HG02642 (cell line): ENCODE measurements around the gene PROX1.

ENCODE experiments used
- ATAC-seq: cut with Tn5 transposase; IDR thresholded peaks from one replicate; pipeline ENCODE4 v1.9.1; 2021; ENCODE audit warnings: mild to moderate bottlenecking; ENCODE audit not compliant: unreplicated experiment, poor library complexity

Gene PROX1

DNA sequence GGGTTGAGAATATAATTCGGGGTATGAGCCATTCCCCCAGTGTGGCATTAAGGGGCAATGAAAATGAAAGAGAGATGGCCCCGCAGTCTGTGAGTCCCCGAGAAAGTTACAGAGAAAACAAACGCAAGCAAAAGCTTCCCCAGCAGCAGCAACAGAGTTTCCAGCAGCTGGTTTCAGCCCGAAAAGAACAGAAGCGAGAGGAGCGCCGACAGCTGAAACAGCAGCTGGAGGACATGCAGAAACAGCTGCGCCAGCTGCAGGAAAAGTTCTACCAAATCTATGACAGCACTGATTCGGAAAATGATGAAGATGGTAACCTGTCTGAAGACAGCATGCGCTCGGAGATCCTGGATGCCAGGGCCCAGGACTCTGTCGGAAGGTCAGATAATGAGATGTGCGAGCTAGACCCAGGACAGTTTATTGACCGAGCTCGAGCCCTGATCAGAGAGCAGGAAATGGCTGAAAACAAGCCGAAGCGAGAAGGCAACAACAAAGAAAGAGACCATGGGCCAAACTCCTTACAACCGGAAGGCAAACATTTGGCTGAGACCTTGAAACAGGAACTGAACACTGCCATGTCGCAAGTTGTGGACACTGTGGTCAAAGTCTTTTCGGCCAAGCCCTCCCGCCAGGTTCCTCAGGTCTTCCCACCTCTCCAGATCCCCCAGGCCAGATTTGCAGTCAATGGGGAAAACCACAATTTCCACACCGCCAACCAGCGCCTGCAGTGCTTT, 9.4 kb downstream of the PROX1 start:
- ATAC-seq = no peak

DNA sequence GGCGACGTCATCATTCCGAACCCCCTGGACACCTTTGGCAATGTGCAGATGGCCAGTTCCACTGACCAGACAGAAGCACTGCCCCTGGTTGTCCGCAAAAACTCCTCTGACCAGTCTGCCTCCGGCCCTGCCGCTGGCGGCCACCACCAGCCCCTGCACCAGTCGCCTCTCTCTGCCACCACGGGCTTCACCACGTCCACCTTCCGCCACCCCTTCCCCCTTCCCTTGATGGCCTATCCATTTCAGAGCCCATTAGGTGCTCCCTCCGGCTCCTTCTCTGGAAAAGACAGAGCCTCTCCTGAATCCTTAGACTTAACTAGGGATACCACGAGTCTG, 10.0 kb downstream of the PROX1 start:
- ATAC-seq = no peak

DNA sequence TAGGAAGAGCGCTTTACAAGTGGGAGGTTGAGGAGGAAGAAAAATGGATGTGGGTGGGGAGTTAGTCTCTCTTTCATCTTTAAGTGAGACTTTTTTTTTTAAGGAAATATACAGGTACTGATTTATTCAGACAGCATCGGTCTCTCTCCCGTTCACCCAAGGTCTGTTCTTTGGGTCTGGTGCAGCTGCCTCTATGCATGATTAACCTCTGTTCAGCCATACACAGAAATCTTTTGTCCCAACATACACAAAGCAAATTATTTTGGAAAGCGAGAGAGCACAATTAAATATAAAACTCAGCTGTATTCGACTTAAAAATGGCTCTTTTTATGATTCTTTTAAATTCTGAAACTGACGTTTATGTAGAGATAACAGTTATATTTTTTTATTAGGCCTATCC, 11.0 kb downstream of the PROX1 start:
- ATAC-seq = no peak

DNA sequence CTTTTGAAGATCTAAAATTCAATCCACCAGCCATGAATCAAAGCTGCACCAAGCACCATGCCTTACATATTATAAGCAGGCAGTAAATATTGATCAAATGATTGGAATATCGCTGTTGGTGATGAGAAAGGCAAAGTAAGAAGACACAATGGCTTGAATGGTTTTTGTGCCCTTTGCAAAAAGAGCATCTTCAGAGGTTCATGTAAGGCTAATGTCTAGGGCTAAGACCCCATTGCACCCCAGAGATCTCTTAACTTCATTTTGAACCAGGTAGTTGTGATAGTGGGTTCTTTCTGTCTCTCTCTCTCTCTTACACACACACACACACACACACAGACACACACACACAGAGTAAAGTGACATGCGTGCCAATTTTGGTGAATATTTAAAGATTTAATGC, 12.0 kb downstream of the PROX1 start:
- no peak for ATAC-seq

DNA sequence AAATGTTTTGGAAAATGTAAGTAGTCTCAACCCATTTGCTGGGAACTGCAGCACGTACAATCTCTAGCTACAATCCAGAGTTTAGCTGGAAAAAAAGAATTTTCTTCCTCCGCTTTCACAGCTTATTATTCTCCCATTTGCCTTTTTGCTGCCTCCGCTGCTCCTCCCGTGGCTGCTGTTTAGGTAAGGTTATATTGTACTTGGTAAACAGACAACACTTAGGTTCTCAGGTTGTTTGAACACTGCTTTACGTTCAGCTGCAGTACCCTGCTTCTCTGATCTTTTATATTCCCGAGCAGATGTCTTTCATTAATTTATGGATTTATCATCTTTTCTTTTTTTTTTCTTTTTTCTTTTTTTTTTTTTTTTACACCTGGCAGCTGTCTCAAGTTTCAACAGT, 14.3 kb downstream of the PROX1 start:
- no peak for ATAC-seq

DNA sequence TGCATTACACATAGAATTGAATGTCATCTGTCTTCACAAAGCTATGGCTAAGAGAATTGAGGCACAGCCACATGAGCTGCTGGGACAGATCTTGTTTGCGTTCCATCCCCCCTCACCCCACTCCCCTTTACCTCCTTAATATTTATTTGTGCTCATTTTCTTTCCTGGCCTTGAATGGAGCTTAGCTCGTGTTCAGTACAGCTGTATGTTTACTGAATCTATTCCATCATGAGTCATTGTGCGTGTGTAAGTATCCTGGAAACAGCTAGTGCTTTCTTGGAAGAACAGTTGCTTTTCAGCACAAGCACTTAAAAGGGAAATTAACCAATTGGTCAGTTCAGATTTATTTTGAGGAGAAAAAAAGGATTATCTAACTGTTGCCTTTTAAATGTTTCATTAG, 14.7 kb downstream of the PROX1 start:
- ATAC-seq = no peak

DNA sequence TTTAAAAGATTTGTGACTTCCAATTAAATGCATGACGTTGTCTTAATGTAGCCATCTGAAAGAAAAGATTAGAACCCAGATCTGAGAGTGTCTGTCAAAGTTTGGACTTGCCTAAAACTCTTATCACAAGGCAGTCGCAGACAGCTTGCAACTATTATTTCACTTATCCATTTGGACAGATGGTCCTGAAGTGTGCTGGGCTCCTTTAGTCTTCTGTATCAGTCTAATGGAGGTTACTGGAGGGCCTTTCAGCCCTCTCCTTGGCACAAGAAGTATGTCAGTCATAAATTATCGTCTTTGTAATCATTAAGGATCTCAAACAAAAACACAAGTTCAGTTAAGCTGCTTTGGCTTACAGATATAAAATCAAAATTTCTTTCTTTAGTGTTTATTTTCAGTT, 15.5 kb downstream of the PROX1 start:
- no peak for ATAC-seq

DNA sequence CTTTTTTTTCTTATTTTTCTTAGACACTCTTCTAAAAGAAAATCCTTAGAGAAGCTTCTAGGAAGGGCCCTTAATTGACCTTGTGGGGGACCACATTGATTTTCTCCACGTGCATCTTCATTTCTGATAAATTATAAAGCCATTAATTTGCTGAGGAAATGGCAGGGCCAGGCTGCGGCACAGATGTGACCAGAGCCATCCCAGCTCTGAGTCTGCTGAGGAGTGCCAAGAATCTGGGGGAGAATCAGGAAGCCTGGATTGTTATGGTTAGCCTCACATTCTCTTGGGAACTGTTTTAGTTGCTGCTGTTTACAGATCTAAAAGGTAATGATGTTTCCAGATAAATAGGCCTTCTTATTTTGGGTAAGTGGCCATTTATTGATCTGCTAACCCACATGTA, 16.2 kb downstream of the PROX1 start:
- ATAC-seq = no peak

DNA sequence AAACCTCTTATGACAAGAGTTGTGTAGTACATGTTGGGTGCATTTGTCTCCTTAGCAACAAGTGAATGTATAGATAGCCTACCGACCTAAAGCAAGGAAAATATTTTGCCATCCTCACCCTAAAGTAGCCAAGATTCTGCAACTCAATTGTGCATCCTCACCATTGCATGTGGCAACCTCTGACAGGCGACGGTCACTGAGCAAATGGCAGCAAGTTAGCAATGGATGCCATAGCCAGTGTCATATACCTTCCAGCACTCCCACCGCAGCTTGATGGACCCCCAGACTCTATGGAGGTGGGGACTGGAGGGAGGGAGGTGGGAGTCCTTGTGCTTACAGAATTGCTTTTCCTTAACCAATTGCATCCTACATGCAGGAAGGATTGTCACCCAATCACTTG, 17.0 kb downstream of the PROX1 start:
- no peak for ATAC-seq

DNA sequence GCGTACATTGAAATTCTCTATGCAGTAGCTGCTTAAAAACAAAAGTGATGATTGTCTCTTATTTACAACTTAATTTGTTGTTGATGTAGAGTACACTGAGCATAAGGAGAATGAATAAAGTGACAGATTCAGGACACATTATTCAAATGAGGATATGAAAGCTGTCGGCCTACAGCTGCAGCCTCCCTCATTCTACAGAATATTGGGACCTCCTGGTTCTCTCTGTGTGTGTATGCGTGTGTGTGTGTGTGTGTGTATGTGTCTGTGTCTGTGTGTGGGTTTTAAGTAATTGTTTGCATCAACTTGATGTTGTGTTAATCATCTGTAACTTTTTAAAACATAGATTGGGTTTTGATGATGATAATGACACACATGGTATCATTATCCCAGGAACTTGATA, 17.9 kb downstream of the PROX1 start:
- no peak for ATAC-seq

DNA sequence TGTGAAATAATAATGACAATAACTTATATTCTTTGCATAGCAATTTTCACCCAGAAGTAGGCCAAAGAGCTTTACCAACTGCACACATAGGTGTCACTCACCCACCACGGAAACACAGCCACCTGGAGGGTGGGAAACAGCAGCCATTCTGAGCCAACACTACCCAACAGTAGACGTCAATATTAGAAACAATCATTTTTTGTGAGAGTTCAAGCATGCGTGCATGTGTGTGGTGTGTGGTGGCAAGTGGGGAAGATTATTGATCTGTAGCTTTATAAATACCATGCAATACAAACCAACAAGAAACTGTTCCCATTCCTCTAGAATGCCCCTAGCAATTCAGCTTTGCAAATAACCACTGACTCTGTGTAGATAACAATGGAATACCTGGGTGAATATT, 19.1 kb downstream of the PROX1 start:
- no peak for ATAC-seq

DNA sequence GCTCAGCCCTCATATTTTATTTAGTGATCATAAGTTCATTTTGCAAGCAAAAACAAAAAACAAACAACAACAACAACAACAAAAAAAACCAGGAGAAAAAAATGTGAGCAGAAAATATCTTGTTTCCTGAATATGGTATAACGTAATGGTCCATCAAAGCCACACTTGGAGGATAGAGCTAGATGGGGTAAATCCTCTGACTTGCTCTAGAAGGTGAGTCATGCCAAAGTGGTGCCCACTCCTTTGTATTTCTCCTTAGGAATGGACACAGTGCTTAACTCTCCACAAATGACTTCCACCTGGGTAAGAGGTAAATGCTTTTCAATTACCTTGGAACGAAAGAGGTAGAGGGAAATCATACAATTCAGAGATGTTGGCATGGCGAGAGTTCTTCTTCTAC, 20.6 kb downstream of the PROX1 start:
- ATAC-seq = no peak

DNA sequence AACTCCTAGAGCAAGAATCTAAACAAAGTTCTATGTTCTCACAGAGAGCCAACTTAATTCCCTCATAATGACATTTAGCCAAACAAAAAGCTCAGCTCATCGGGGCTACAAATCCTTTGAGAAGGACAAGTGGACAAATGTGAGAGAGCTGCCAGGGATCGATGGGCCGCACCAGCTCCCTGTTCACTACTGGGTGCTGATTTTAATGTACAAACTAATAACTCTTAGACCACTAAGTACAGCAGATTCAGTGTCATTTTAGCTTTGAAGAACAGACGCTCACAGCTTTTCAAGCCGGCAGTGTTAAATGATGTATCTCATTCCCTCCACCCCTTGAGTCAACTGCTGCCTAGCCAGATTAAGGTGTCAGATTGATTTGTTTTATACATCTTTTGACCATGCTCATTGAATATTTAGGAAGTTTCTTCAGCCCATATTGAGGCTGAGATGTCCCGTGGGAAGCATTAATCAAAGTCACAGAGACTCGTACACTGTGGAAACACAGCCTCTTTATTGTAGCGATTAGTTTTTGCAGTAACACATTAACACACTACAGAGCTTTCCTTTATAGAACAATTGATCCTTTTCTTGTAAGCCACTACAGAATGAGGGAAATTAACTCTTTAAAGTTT, 21.1 kb downstream of the PROX1 start:
- no peak for ATAC-seq

DNA sequence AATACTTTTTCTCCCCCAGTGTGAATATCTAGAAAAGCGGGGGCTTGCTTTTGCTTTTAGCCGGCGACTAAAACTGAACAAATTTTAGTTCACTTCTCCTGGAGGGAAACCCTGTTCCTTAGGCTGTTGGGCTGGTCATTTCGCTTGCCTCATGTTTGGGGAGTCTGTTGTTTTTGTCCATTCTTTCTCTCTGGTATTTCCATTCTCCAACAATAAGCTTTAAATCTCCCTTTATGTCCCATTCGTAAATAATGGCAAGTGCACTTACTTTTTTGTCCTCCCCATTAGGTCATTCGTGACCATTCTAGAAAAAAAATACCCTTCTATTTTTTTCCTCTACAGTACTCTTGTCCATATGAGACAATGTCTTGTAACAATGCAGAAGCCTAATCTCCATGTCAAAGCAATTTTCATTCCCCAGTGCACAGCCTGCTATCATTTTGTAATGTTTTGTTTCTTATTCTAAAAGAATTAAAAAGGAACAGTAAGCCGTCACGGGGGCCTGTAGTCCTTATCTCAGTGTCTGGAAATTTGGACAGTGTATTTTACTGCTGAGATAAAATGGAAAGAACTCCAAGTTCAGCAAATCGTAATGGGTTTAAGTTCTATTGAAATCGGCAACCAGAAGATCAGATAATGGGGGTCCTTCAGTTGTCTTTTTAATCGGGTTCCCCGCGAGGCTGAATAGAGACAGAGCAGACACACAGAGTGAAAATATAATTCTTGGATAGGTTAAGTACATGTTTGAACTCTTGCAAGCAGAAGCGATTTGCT, 21.8 kb downstream of the PROX1 start:
- no peak for ATAC-seq

DNA sequence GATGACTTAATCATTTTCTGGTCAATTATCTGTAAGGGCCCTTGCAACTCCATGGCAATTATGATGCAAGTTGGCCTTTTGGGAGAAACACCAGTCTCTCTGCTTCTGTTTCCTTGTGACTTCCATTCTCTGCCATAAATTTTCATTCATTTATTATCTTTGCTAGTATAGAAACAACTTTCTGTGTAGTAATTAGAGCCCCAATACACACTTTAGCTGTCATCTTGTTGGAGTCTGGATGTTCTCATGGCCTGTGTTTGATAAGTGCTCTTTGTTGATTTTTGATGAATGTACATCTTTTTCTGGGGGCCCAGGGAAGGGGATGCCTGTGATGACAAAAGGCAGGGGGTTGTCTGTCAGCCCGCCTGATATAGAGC, 22.4 kb downstream of the PROX1 start:
- ATAC-seq = no peak

DNA sequence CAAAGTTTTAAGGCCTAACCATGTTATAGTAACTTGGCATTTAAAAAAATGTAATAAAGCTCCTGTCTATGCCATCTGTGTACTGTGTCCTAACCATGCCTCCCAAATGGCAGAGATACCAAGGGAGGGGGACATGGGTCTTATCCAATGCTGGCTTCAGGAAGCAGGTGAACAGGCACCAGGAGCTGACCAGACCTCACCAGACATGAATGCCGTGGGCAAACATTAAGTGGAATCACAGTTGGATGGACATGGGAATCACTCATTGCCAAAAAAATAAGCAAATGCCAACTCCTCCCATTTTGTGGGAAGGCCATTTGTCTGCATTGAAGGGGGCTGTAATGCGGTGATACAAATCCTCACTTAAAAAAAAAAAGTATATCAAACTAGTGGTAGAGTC, 22.9 kb downstream of the PROX1 start:
- ATAC-seq = no peak

DNA sequence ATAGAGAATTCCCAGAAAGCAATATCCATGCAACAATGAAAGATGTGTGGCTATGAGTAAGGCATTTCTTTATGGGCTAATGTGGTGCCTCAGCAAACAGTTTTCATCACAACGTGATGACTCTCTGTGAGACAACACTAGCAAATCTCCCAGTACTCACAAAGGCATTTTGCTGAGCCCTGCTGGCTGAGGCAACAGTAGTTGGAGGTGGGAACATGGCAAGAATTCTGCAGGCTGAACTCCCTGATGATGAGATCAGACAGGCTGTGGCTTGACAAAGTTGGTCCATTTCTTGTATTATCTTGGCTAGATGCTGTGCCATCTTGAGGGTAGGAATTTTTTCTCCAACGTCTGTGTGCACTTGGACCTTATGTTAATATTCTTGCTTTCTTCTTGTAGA, 24.6 kb downstream of the PROX1 start:
- ATAC-seq = no peak

DNA sequence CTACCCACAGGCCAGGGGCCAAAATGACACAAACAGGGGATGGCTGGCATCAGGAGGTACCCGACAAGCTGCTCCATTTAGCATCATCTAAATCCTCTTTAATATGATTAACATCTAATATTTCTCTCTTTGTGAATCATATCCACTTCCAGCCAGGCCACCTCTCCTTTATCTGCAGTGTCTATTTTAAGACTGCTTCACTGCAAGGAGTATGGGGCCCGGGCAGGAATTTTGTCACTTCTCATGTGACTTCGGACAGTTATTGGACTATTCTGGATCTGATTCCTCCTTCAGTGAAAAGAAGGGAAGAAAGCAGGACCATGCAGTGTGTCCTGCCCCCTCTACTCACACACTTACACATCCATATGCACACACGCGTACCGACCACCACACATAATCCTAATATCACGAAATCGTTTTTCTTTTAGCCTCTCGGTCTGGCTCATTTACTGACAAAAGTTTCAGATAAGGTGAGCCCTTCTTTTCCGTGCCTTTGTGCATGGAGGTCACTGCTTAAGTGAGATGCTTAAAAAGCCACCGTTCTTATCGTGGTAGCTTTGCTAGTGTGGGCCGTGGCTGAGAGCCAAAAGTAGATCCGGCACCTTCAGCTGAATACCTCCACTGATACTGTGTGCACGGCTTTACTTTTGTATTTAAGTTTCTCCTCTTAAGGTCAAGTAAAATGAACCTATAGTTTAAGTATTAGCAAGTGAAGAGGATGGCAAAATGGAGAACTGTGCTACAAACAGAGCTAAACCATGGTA, 26.0 kb downstream of the PROX1 start:
- ATAC-seq = no peak

DNA sequence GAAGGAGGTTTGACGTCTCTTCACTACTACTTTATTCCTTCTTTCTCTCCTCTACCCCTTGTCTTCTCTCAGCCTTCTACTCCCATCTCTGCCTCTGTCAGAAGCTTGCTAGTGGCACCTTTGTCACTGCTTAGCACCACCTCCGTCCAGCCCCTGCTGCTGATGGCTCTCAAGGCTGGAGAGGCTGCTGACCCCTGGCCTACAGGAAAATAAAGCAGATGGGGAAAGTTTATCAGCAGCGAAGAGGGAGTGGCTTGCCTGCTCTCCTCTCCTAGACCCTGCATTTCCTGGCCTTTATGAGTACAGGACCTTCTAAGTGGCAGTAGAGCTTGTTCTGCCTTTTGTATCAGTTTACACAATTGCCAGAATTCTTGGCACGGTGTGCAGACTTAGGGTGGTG, 27.0 kb downstream of the PROX1 start:
- ATAC-seq = no peak

DNA sequence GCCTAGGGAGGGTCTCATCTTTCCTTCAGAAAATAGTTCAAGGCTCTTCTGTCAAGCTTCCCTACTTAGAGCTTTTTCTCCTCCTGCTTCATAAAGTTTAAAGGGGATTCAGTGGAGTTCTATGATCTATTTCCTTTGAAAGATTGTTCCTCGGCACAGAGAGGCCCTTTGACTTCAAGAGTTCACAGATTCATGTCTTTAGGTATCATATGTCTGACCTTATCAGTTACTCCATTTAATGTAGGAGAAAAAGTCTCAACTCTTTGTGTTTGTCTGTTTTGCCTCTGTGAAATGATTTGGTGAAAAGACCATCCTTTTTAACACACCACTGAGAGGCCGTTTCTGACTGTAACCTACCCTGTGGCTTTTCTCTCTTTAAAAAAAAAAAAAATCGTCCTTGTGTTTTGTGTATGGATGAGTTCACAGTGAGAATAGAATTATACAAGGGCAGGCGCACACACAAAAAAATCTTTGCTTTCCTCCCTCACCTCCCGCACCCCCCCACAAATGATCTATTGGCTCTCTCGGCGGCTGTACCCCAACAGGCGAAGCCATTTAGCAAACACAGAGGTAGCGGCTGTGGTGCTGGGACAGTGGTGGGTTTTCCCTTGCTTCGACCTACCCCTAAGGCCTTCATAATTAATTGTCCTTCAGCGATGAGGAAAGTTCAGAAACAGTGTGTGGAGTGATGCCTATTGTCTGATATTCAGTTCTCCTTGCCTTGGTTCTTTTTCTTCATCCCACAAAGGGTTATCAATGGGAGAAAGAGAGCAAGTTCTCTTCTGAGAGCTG, 29.6 kb downstream of the PROX1 start:
- ATAC-seq = no peak
